GM12878 (cell line): Measurements from ENCODE around the gene RAB15. TPM values are rescaled to one million over a fixed set of nuclear protein-coding genes. Genes with fewer than 3 reads are reported as not detected.

ENCODE experiments used
- ATAC-seq: fragments of 200-7000 bp; cut with Tn5 transposase; 3 replicates; pipeline ENCODE4 v1.9.1; 2020; ENCODE audit warnings: mild to moderate bottlenecking, moderate library complexity
- BruUV-seq: library from RNA; stranded (reverse); fragments of 400-500 nt; replicated peaks from 2 replicates; lab custom pipeline; 2021; lab: Mats Ljungman, UMichigan
- CTCF ChIA-PET: fragments of 300-600 bp; sonication (Branson Sonifier 250); formaldehyde crosslinking; extraction: SDS; loops from one replicate; lab custom pipeline; 2021; ENCODE audit warnings: inconsistent platforms; lab: Yijun Ruan, JAX
- POLR2A ChIA-PET: fragments of 350-600 bp; formaldehyde crosslinking; extraction: SDS; loops from one replicate; lab custom pipeline; 2021; ENCODE audit warnings: inconsistent platforms; lab: Charles Lee
- RAD21 ChIA-PET: fragments of 300-600 bp; sonication (Branson Sonifier 250); formaldehyde crosslinking; loops from one replicate; lab custom pipeline; 2023; ENCODE audit warnings: antibody characterized with exemption; ENCODE audit not compliant: unreplicated experiment; lab: Charles Lee
- SMC1A ChIA-PET: fragments of 300-600 bp; sonication (Branson Sonifier 250); formaldehyde crosslinking; loops from one replicate; lab custom pipeline; 2023; ENCODE audit not compliant: unreplicated experiment, uncharacterized antibody; lab: Charles Lee
- DNase-seq: peaks from one replicate; pipeline ENCODE4 v3.0.0-alpha.2; 2011; ENCODE audit warnings: low read depth, low spot score
- FAIRE-seq: peaks from 3 replicates; lab custom pipeline; 2011; peaks lifted over from hg19 to GRCh38; lab: Jason Lieb, UNC
- H2AFZ ChIP-seq: 2 replicates; pipeline ENCODE4 v1.6.0; 2011; ENCODE audit warnings: low read depth, low read length, control low read depth; ENCODE audit not compliant: control insufficient read depth
- H3K27ac ChIP-seq: 2 replicates; pipeline ENCODE4 v1.5.1; 2011; ENCODE audit warnings: control low read depth; ENCODE audit not compliant: control insufficient read depth, insufficient read depth
- H3K27me3 ChIP-seq, 2 experiments: replicated peaks in 1 of 2; 2 replicates each; pipeline versions ENCODE4 v1.6.0 to v1.6.1; 2011; ENCODE audit warnings: low read length in 1 of 2; ENCODE audit not compliant: control insufficient read depth in 2 of 2, insufficient read depth in 2 of 2
- H3K36me3 ChIP-seq, 2 experiments: 2 replicates each; pipeline ENCODE4 v1.5.1; 2011; ENCODE audit warnings: low read length in 1 of 2; ENCODE audit not compliant: control insufficient read depth in 2 of 2, insufficient read depth in 2 of 2
- H3K4me1 ChIP-seq: 2 replicates; pipeline ENCODE4 v1.6.1; 2011; ENCODE audit warnings: mild to moderate bottlenecking, low read length, moderate library complexity, mixed read lengths; ENCODE audit not compliant: control insufficient read depth, insufficient read depth
- H3K4me2 ChIP-seq: 2 replicates; pipeline ENCODE4 v1.6.0; 2011; ENCODE audit warnings: control low read depth; ENCODE audit not compliant: control insufficient read depth, insufficient read depth
- H3K4me3 ChIP-seq: fragments of 200-600 bp; sonication (generic); 2 replicates; pipeline ENCODE4 v1.5.1; 2016
- H3K79me2 ChIP-seq: 2 replicates; pipeline ENCODE4 v1.6.0; 2011; ENCODE audit warnings: low read length; ENCODE audit not compliant: control insufficient read depth, insufficient read depth
- H3K9ac ChIP-seq: 2 replicates; pipeline ENCODE4 v1.8.0; 2011; ENCODE audit warnings: low read length, control low read depth, mixed read lengths; ENCODE audit not compliant: control insufficient read depth, insufficient read depth
- H3K9me3 ChIP-seq: replicated peaks from 3 replicates; pipeline ENCODE4 v1.5.1; 2011; ENCODE audit warnings: mild to moderate bottlenecking, low read length; ENCODE audit not compliant: control insufficient read depth, insufficient read depth
- H4K20me1 ChIP-seq: 2 replicates; pipeline ENCODE4 v1.6.0; 2011; ENCODE audit not compliant: control insufficient read depth, insufficient read depth
- BACH1 ChIP-seq: fragments of 450-650 bp; IDR thresholded peaks from 2 replicates; pipeline ENCODE4 v1.6.1; 2017; ENCODE audit warnings: mild to moderate bottlenecking, borderline replicate concordance
- CBX5 ChIP-seq: sonication (generic); IDR thresholded peaks from 2 replicates; pipeline ENCODE4 v1.6.1; 2016; ENCODE audit warnings: low read depth, moderate library complexity, mild to moderate bottlenecking, inconsistent platforms
- IKZF1 ChIP-seq: fragments of 450-650 bp; conservative IDR thresholded peaks from 2 replicates; pipeline ENCODE4 v1.6.1; 2017; ENCODE audit warnings: antibody characterized with exemption, mild to moderate bottlenecking
- MTA3 ChIP-seq: IDR thresholded peaks from 2 replicates; pipeline ENCODE4 v1.6.1; 2012; ENCODE audit warnings: low read length, inconsistent platforms, borderline replicate concordance
- WGBS: methylation state at CpG from one replicate; pipeline ENCODE4 v1.1.6; 2016; ENCODE audit warnings: low lambda C conversion rate; ENCODE audit not compliant: insufficient replicate concordance, insufficient coverage; ENCODE audit errors: missing lambda C conversion rate; 5-methylcytosine and 5-hydroxymethylcytosine counted together
- in situ Hi-C: fragments of 300-500 bp; cut with MboI; formaldehyde crosslinking; loops from 9 replicates; pipeline ENCODE4 v1.14.3; 2018; ENCODE audit warnings: mixed read lengths
- intact Hi-C: fragments of 100-400 bp; cut with micrococcal nuclease; formaldehyde crosslinking; loops from one replicate; pipeline ENCODE4 v1.14.2; 2022; ENCODE audit not compliant: unreplicated experiment
- polyA plus RNA-seq, 11 experiments: library from polyadenylated mRNA; depleted of rRNA in 4 of 11; unstranded in 6 of 11; stranded (reverse) in 5 of 11; fragments of >200 nt; fragmentation: Nextera tagmentation in 4 of 11; fragmentation: Illumina TruSeq in 1 of 11; extraction: Ambion mirVana in 4 of 11; extraction: Trizol in 1 of 11; gene quantifications; 1 replicate in 1 of 11; 2 replicates in 10 of 11; pipeline versions ENCODE4 v1.2.1 to v1.2.3, GENCODE V29; 2011 to 2016; ENCODE audit warnings: inconsistent platforms in 2 of 11, missing spikeins in 2 of 11, low read depth in 1 of 11
- total RNA-seq, 4 experiments: library from RNA; depleted of rRNA in 3 of 4; stranded (reverse); fragments of >200 nt in 3 of 4; fragmentation: Illumina TruSeq in 1 of 4; extraction: Trizol in 1 of 4; gene quantifications; 2 replicates each; pipeline versions ENCODE4 v1.2.1 to v1.2.3, GENCODE V29; 2013 to 2021
- TF ChIP-seq, protein P1 (sequence below): IDR thresholded peaks from 2 replicates; pipeline ENCODE4 v1.6.1; 2012; ENCODE audit warnings: low read length, inconsistent platforms
- TF ChIP-seq, protein P2 (sequence below): IDR thresholded peaks from 2 replicates; pipeline ENCODE4 v1.6.1; 2012; ENCODE audit warnings: improper control_type of control experiment, low read depth, low read length; ENCODE audit not compliant: insufficient replicate concordance

RAB15 gene
- total and polyA plus RNA-seq, 10 of the 15 experiments (the other 5 are each of a cell fraction or from before 2014, with no cell fraction given): 0.32 to 3.9 (median 2.1) TPM

DNA sequence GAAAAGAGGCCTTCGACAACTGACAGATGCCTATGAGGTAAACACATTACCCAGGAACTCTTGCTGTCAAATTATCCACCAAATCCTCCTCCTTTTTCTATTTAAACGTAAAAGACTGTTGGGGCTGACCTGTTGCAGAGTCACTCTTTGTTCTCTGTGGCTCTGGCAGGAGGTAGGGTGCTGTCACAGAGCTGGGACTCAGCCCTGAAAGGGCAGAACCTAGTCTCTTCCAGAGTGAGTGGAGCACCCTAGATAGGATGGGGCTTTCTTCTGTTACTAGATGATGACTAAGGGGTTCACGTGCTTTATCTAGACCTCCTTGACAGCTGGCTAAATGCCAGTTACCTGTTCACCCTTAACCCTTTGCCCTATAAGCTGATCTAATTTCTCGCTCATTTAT lies 40.2 kb upstream of the RAB15 start:
- no peaks in the 10 kb centered on the region for H3K27me3 ChIP-seq
- no peak for FAIRE-seq
- intact Hi-C loops: no loop called here
- no peak for TF ChIP-seq IKZF1
- no peak for TF ChIP-seq MTA3
- TF ChIP-seq, protein P1, sequence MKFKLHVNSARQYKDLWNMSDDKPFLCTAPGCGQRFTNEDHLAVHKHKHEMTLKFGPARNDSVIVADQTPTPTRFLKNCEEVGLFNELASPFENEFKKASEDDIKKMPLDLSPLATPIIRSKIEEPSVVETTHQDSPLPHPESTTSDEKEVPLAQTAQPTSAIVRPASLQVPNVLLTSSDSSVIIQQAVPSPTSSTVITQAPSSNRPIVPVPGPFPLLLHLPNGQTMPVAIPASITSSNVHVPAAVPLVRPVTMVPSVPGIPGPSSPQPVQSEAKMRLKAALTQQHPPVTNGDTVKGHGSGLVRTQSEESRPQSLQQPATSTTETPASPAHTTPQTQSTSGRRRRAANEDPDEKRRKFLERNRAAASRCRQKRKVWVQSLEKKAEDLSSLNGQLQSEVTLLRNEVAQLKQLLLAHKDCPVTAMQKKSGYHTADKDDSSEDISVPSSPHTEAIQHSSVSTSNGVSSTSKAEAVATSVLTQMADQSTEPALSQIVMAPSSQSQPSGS: no peak
- TF ChIP-seq CBX5: no peak
- TF ChIP-seq, protein P2, sequence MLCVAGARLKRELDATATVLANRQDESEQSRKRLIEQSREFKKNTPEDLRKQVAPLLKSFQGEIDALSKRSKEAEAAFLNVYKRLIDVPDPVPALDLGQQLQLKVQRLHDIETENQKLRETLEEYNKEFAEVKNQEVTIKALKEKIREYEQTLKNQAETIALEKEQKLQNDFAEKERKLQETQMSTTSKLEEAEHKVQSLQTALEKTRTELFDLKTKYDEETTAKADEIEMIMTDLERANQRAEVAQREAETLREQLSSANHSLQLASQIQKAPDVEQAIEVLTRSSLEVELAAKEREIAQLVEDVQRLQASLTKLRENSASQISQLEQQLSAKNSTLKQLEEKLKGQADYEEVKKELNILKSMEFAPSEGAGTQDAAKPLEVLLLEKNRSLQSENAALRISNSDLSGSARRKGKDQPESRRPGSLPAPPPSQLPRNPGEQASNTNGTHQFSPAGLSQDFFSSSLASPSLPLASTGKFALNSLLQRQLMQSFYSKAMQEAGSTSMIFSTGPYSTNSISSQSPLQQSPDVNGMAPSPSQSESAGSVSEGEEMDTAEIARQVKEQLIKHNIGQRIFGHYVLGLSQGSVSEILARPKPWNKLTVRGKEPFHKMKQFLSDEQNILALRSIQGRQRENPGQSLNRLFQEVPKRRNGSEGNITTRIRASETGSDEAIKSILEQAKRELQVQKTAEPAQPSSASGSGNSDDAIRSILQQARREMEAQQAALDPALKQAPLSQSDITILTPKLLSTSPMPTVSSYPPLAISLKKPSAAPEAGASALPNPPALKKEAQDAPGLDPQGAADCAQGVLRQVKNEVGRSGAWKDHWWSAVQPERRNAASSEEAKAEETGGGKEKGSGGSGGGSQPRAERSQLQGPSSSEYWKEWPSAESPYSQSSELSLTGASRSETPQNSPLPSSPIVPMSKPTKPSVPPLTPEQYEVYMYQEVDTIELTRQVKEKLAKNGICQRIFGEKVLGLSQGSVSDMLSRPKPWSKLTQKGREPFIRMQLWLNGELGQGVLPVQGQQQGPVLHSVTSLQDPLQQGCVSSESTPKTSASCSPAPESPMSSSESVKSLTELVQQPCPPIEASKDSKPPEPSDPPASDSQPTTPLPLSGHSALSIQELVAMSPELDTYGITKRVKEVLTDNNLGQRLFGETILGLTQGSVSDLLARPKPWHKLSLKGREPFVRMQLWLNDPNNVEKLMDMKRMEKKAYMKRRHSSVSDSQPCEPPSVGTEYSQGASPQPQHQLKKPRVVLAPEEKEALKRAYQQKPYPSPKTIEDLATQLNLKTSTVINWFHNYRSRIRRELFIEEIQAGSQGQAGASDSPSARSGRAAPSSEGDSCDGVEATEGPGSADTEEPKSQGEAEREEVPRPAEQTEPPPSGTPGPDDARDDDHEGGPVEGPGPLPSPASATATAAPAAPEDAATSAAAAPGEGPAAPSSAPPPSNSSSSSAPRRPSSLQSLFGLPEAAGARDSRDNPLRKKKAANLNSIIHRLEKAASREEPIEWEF: no peak
- no peak for TF ChIP-seq BACH1
- ChIA-PET RAD21 (no interaction called here), POLR2A (no interaction called here), CTCF (no interaction called here), SMC1A (no interaction called here)
- H3K9ac ChIP-seq: no peak overlapping the region
- no peaks in the 10 kb centered on the region for H3K4me1 ChIP-seq
- no peaks in the 10 kb centered on the region for H4K20me1 ChIP-seq
- H3K4me2 ChIP-seq: no peak overlapping the region
- H3K9me3 ChIP-seq: no peaks in the 10 kb centered on the region
- in situ Hi-C loops: no loop called here
- H2AFZ ChIP-seq: no peak overlapping the region
- H3K36me3 ChIP-seq: peaks cover 4 to 12% of the 10 kb centered on the region in 2 experiments
- H3K79me2 ChIP-seq: no peaks in the 10 kb centered on the region
- WGBS: 97% methylated on average over 4 of the region's 4 CpGs
- no peak for ATAC-seq
- H3K4me3 ChIP-seq: no peak overlapping the region
- no peak for DNase-seq
- no TSS peak for BruUV-seq
- no peak overlapping the region for H3K27ac ChIP-seq
